PC-3 (cell line): Measurements from ENCODE around the gene DNM3. TPM values are rescaled to one million over a fixed set of nuclear protein-coding genes. Genes with fewer than 3 reads are reported as not detected.

Experiments
- ATAC-seq: fragments of 200-7000 bp; cut with Tn5 transposase; 2 replicates; pipeline ENCODE4 v1.9.1; 2020; ENCODE audit warnings: mild to moderate bottlenecking, moderate library complexity
- BruUV-seq: library from RNA; stranded (reverse); fragments of 400-500 nt; replicated peaks from 2 replicates; lab custom pipeline; 2021; lab: Mats Ljungman, UMichigan
- CTCF ChIA-PET: fragments of 300-600 bp; sonication (Branson Sonifier 250); formaldehyde crosslinking; loops from one replicate; lab custom pipeline; 2022; ENCODE audit warnings: antibody characterized with exemption; lab: Charles Lee
- POLR2A ChIA-PET: fragments of 300-600 bp; sonication (Branson Sonifier 250); formaldehyde crosslinking; loops from one replicate; lab custom pipeline; 2022; ENCODE audit warnings: antibody characterized with exemption; ENCODE audit not compliant: unreplicated experiment; lab: Charles Lee
- DNase-seq: peaks from one replicate; pipeline ENCODE4 v3.0.0-alpha.2; 2015
- H2AFZ ChIP-seq: fragments of 300-600 bp; sonication (generic); 2 replicates; pipeline ENCODE4 v1.6.0; 2016; ENCODE audit warnings: antibody characterized with exemption, low read length
- H3F3A ChIP-seq: fragments of 300-600 bp; sonication (generic); one replicate; pipeline ENCODE4 v1.6.0; 2017; ENCODE audit warnings: antibody characterized with exemption, low read length, control low read depth, mild to moderate bottlenecking; ENCODE audit not compliant: unreplicated experiment
- H3K27ac ChIP-seq: fragments of 300-600 bp; sonication (generic); 2 replicates; pipeline ENCODE4 v1.5.1; 2016; ENCODE audit warnings: mild to moderate bottlenecking, low read length
- H3K27me3 ChIP-seq: fragments of 300-600 bp; sonication (generic); 2 replicates; pipeline ENCODE4 v1.6.1; 2016; ENCODE audit warnings: low read length, mixed read lengths
- H3K36me3 ChIP-seq: fragments of 300-600 bp; sonication (generic); 2 replicates; pipeline ENCODE4 v1.6.1; 2016; ENCODE audit warnings: low read depth, mixed run types, low read length, mixed read lengths
- H3K4me1 ChIP-seq: fragments of 300-600 bp; sonication (generic); 2 replicates; pipeline ENCODE4 v1.5.1; 2016; ENCODE audit warnings: low read length; ENCODE audit not compliant: insufficient read depth
- H3K4me2 ChIP-seq: fragments of 300-600 bp; sonication (generic); 2 replicates; pipeline ENCODE4 v1.6.0; 2016; ENCODE audit warnings: low read length
- H3K4me3 ChIP-seq: fragments of 300-600 bp; sonication (generic); 2 replicates; pipeline ENCODE4 v1.5.1; 2016; ENCODE audit warnings: mild to moderate bottlenecking, low read length, mixed read lengths
- H3K79me2 ChIP-seq: fragments of 300-600 bp; sonication (generic); 2 replicates; pipeline ENCODE4 v1.6.1; 2017; ENCODE audit warnings: low read length, mixed read lengths
- H3K9ac ChIP-seq: fragments of 300-600 bp; sonication (generic); 2 replicates; pipeline ENCODE4 v1.6.0; 2016; ENCODE audit warnings: mild to moderate bottlenecking, low read length
- H3K9me2 ChIP-seq: fragments of 300-600 bp; sonication (generic); replicated peaks from 2 replicates; pipeline ENCODE4 v1.6.1; 2016; ENCODE audit warnings: mixed run types, low read length, mixed read lengths
- H3K9me3 ChIP-seq: fragments of 300-600 bp; sonication (generic); 2 replicates; pipeline ENCODE4 v1.6.1; 2016; ENCODE audit warnings: low read length, mixed read lengths
- H4K20me1 ChIP-seq: fragments of 300-600 bp; sonication (generic); 2 replicates; pipeline ENCODE4 v1.6.1; 2016; ENCODE audit warnings: low read length, mixed read lengths
- CTCF ChIP-seq: fragments of 300-600 bp; sonication (generic); conservative IDR thresholded peaks from 2 replicates; pipeline ENCODE4 v1.5.1; 2017; ENCODE audit warnings: antibody characterized with exemption, low read depth, mild to moderate bottlenecking, low read length
- EZH2 ChIP-seq: fragments of 300-600 bp; sonication (generic); IDR thresholded peaks from one replicate; pipeline ENCODE4 v1.6.1; 2017; ENCODE audit warnings: antibody characterized with exemption, mild to moderate bottlenecking, low read length; ENCODE audit not compliant: unreplicated experiment
- EZH2phosphoT487 ChIP-seq: fragments of 300-600 bp; sonication (generic); IDR thresholded peaks from 2 replicates; pipeline ENCODE4 v1.6.1; 2018; ENCODE audit warnings: mild to moderate bottlenecking, antibody characterized with exemption, low read length, borderline replicate concordance
- intact Hi-C: fragments of 100-400 bp; cut with micrococcal nuclease; formaldehyde crosslinking; loops from 2 replicates; pipeline ENCODE4 v1.9.0; 2023
- total RNA-seq: library from RNA; depleted of rRNA; stranded (reverse); fragments of >200 nt; gene quantifications from 2 replicates; pipeline ENCODE4 v1.2.3, GENCODE V29; 2014

The DNM3 gene
- total RNA-seq, 1 experiment from 2014 or later, result 0.98 TPM

- peak overlapping the region; percentile 47 for H3K4me2 ChIP-seq
- H4K20me1 ChIP-seq, result no peaks in the 10 kb centered on the region
- POLR2A ChIA-PET, result interaction anchor here (0.6 kb wide), 2 partner anchors 13 to 1385 kb away, joined by 4 read pairs; no protein-coding TSS in a partner anchor
- intact Hi-C loops, result loop anchor here (1.0 kb wide), 1 partner anchor 75 kb away; the partner anchor contains the start of gene VAMP4
- no peaks in the 10 kb centered on the region for H3K27me3 ChIP-seq
- no peaks in the 10 kb centered on the region for H3F3A ChIP-seq
- no TSS peak for BruUV-seq
- no peaks in the 10 kb centered on the region for H3K9me2 ChIP-seq
- CTCF ChIA-PET, result interaction anchor here (0.7 to 1.5 kb wide), 5 partner anchors 17 to 504 kb away, joined by 4 to 8 read pairs (median 5); partner anchors contain the start of gene FMO4
- DNase-seq (peak; percentile 99), ATAC-seq (peak; percentile 99)
- H3K79me2 ChIP-seq, result no peaks in the 10 kb centered on the region
- H3K4me1 ChIP-seq, result peaks cover 16% of the 10 kb centered on the region
- peak overlapping the region; percentile 3 for H3K27ac ChIP-seq
- no peak overlapping the region for H3K9ac ChIP-seq
- no peaks in the 10 kb centered on the region for H3K9me3 ChIP-seq
- no peak overlapping the region for H2AFZ ChIP-seq
- no peaks in the 10 kb centered on the region for H3K36me3 ChIP-seq
- no peak overlapping the region for H3K4me3 ChIP-seq
- no peak for TF ChIP-seq EZH2
Measured at GRCh38 chr1:171817511-171818265, 23.6 kb upstream of the DNM3 start.

GRCh38 chr1:171819946-171820345, 21.4 kb upstream of the DNM3 start:
- H3K27me3 ChIP-seq, result peaks cover 11% of the 10 kb centered on the region; the same call in 1 of the 2 replicates
- BruUV-seq, result no TSS peak
- TF ChIP-seq EZH2 (no peak), EZH2phosphoT487 (no peak), CTCF (no peak)
- H3K79me2 ChIP-seq, result no peaks in the 10 kb centered on the region
- ATAC-seq, result no peak
- ChIA-PET CTCF (no interaction called here), POLR2A (no interaction called here)
- intact Hi-C loops, result no loop called here
- no peaks in the 10 kb centered on the region for H4K20me1 ChIP-seq
- no peak overlapping the region for H3K27ac ChIP-seq
- H3K4me3 ChIP-seq, result no peak overlapping the region
- no peak overlapping the region for H2AFZ ChIP-seq
- H3K9me3 ChIP-seq, result no peaks in the 10 kb centered on the region
- H3K4me1 ChIP-seq, result peaks cover 16% of the 10 kb centered on the region
- H3K36me3 ChIP-seq, result no peaks in the 10 kb centered on the region
- peaks cover 4% of the 10 kb centered on the region; the same call in 1 of the 2 replicates for H3K9me2 ChIP-seq
- no peaks in the 10 kb centered on the region for H3F3A ChIP-seq
- H3K9ac ChIP-seq, result no peak overlapping the region
- DNase-seq, result no peak
- no peak overlapping the region for H3K4me2 ChIP-seq

GRCh38 chr1:171826973-171827372, 14.3 kb upstream of the DNM3 start:
- TF ChIP-seq EZH2 (no peak), EZH2phosphoT487 (no peak), CTCF (no peak)
- Histone ChIP-seq H3F3A (no peaks in the 10 kb centered on the region), H3K9me3 (peaks cover 12% of the 10 kb centered on the region; the same call in 1 of the 2 replicates), H3K4me3 (no peak overlapping the region), H3K4me2 (no peak overlapping the region), H3K9me2 (peaks cover 4% of the 10 kb centered on the region; the same call in 1 of the 2 replicates), H3K27me3 (peaks cover 24% of the 10 kb centered on the region), H3K79me2 (no peaks in the 10 kb centered on the region), H2AFZ (no peak overlapping the region), H4K20me1 (no peaks in the 10 kb centered on the region), H3K36me3 (no peaks in the 10 kb centered on the region), H3K4me1 (no peaks in the 10 kb centered on the region), H3K9ac (no peak overlapping the region), H3K27ac (no peak overlapping the region)
- ChIA-PET POLR2A (no interaction called here), CTCF (no interaction called here)
- DNase-seq, result no peak
- BruUV-seq, result no TSS peak
- ATAC-seq, result no peak
- intact Hi-C loops, result no loop called here
